HG03520 (cell line): ENCODE results near the gene GAREM1.

ENCODE experiments used
- ATAC-seq: cut with Tn5 transposase; IDR thresholded peaks from one replicate; pipeline ENCODE4 v1.9.1; 2021; ENCODE audit warnings: mild to moderate bottlenecking, moderate library complexity; ENCODE audit not compliant: unreplicated experiment

Gene GAREM1

GRCh38 chr18:32427084-32427900, 43.4 kb downstream of the GAREM1 start:
- ATAC-seq: no peak

GRCh38 chr18:32425466-32425865, 45.2 kb downstream of the GAREM1 start:
- no peak for ATAC-seq

- ATAC-seq: no peak
Observed at GRCh38 chr18:32424696-32425095, 46.0 kb downstream of the GAREM1 start.

GRCh38 chr18:32422978-32423740, 47.5 kb downstream of the GAREM1 start:
- ATAC-seq: no peak

GRCh38 chr18:32422201-32422600, 48.5 kb downstream of the GAREM1 start:
- ATAC-seq: no peak

DNA sequence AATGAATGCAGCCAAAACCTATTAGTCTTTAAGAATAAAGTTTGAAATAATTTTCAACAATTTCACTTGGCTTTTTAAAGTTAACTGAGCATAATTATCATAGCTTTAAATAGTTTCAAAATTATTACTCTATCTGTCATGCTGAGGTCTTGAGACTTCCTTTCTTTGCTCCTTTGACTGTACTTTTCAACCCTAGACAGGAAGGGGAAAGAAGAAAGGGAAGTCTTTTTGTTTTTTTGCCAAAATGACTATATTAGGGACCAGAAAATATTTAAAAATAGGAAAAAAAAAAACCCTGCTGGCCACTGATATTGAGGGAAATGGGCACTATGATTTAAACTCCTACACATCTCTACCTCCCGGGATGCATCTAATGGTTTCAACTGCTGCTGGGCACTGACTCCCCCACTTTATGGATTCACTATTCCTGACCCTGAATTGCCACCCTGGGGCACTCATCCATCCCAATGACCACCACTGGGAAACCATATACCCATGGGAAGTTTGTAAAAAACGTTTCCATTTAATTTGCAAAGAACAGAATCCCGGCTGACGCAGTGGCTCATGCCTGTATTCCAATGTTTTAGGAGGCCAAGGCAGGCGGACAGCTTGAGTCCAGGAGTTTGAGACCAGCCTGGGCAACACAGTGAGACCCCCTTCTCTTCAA, 50.5 kb downstream of the GAREM1 start:
- no peak for ATAC-seq

- no peak for ATAC-seq
Observed at GRCh38 chr18:32418148-32418547, 52.5 kb downstream of the GAREM1 start.

GRCh38 chr18:32405588-32405987, 65.1 kb downstream of the GAREM1 start:
- no peak for ATAC-seq

DNA sequence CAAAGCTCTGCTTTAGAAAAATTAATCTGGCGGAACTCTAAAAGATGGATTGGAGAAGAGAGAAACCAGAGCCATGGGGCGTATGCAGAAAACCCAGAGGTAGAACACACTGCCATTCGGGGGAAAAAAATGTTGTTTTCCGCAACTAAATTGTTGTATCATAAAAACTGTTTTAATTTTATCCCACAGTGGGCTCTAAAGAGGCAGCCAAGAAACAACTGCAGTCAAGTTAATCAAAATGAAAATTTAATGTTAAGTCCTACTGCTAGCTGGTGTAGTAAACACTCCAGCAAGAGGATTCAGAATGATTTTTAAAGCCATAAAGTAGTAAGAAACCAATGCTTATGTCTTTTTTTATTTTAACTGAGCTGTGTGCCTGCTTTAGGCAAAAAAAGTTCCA, 69.1 kb downstream of the GAREM1 start:
- ATAC-seq: no peak

DNA sequence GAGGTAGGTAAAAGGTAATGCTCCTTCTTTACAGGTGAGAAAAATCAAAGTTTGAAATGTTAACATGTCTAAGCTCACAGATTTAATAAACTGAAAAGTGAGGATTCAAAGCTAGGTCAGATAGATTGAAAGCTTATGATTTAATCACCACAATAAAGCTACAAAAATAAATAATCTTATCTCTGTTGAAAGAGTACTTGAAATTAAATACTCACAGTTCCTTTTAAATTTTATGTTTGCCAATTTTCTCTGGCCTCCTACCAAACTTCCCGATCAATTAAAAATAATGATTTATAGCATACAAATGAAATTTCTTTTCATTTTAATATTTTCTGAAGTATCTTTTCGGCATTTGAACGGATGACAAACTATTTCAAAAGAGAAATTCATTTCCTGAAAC, 77.3 kb downstream of the GAREM1 start:
- ATAC-seq: no peak

GRCh38 chr18:32391126-32391525, 79.6 kb downstream of the GAREM1 start:
- no peak for ATAC-seq

- no peak for ATAC-seq
Observed at GRCh38 chr18:32389858-32390257, 80.8 kb downstream of the GAREM1 start.

DNA sequence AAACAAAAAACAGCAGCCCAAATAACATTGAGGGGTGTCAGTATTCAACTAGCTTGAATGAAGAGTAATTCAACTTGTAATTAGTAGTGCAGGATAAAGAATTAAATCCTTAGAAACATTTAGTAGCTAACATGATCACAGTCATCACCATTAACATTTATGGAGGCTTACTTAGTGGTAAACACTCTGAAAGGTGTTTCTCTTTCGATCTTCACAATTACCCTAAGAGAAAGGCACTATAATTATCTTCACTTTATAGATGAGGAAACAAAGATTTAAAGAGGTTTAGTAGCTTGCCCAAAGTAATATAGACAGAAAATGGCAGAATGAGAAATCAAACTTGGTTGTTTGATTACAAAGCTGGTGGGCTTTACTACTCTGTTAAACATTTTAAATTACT, 81.5 kb downstream of the GAREM1 start:
- ATAC-seq: no peak

GRCh38 chr18:32386471-32386870, 84.2 kb downstream of the GAREM1 start:
- no peak for ATAC-seq

- ATAC-seq: no peak
Observed at GRCh38 chr18:32383050-32383819, 87.4 kb downstream of the GAREM1 start.

- no peak for ATAC-seq
Observed at GRCh38 chr18:32381761-32382160, 88.9 kb downstream of the GAREM1 start.

- no peak for ATAC-seq
Observed at GRCh38 chr18:32380559-32380958, 90.1 kb downstream of the GAREM1 start.

- ATAC-seq: no peak
Observed at GRCh38 chr18:32379891-32380290, 90.8 kb downstream of the GAREM1 start.

- no peak for ATAC-seq
Observed at GRCh38 chr18:32378705-32379104, 92.0 kb downstream of the GAREM1 start.

GRCh38 chr18:32373995-32374394, 96.7 kb downstream of the GAREM1 start:
- no peak for ATAC-seq

DNA sequence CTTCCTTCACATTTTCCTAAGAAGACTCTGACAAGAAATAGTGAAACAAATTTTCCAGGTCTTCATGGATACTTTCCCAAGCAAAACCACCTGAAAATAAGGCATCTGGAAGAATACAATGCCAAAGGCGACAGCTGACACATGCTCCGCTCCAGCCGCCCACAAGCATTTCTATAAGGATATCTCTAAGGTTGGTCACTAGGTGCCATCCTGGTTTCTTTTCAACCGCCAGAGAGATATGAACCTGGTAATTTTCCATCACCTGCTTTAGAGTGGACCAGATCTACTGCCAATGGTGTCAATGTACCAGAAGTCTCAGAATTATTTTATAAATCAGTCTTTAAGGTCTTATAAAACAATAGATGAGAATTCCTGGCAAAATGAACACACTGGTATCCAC, 97.2 kb downstream of the GAREM1 start:
- ATAC-seq: no peak
